Stimulated activated CD4-positive, alpha-beta T cell treated with anti-CD3 and anti-CD28 coated beads, Interleukin-4, amount 100 ng/mL, for 1 hour (primary cell): Measurements from ENCODE around the gene PDE6D.

ENCODE experiments used
- DNase-seq: peaks from one replicate; pipeline ENCODE4 v3.0.0-alpha.2; 2020

Gene PDE6D

DNA sequence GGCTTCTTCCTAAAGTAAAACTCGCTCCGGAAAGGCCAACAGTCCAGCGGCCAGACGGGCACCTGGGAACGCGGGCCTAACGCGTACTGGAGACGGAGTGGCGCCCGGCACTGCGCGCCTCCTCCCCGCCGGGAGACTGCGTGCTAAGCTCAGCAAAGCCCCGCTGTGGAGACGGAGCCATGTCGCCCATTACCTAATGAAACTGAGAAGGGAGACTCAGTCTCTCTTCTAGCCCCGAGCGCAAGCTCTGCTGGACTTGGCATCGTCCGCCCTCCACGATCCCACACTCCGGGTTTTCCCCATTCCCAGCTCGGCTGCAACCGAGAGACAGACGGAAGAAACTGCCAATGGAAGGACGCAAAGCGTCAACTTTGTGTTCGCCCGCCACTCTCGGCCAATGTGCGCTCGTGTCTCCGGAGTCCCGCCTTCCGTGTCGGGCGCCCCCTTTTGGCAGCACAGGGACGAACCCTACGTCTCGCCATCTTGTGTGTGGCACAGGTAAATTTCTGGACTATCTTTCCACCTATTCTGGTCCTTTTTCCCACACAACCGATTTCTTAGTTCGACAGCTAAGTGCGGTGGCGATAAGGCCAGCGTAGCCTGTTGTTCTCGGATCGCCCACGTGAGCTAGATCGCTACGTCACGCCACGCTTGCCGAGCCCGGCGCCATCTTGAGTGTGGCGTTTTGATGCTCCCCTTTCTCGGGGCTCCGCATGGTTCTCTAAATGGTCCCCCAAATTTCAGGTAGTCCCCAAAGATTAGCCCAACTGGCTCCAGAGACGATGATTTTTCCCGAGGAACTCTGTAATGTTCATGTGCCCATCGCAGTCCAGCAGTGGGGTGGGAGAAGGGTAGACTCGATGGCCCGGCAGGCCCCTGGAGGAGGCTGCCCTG, 74.1 kb downstream of the PDE6D start:
- DNase-seq, result peak; percentile 96

DNA sequence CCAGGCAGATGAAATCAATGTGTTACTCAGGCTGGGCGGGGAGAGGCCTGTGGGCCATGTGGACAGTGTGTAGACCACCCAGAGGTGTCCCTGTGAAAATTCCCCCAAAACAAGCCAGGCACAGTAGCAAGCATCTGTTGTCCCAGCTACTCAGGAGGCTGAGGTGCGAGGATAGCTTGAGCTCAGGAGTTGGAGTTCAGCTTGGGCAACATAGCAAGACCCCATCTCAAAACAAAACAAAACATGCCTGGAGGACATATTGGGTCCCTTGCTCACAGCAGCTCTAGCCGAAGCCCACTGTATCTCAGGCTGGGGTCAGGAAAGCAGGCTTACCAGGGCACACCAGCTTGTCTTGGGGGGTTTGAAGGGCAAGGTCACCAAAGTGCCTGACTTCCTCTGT, 77.1 kb downstream of the PDE6D start:
- no peak for DNase-seq

DNA sequence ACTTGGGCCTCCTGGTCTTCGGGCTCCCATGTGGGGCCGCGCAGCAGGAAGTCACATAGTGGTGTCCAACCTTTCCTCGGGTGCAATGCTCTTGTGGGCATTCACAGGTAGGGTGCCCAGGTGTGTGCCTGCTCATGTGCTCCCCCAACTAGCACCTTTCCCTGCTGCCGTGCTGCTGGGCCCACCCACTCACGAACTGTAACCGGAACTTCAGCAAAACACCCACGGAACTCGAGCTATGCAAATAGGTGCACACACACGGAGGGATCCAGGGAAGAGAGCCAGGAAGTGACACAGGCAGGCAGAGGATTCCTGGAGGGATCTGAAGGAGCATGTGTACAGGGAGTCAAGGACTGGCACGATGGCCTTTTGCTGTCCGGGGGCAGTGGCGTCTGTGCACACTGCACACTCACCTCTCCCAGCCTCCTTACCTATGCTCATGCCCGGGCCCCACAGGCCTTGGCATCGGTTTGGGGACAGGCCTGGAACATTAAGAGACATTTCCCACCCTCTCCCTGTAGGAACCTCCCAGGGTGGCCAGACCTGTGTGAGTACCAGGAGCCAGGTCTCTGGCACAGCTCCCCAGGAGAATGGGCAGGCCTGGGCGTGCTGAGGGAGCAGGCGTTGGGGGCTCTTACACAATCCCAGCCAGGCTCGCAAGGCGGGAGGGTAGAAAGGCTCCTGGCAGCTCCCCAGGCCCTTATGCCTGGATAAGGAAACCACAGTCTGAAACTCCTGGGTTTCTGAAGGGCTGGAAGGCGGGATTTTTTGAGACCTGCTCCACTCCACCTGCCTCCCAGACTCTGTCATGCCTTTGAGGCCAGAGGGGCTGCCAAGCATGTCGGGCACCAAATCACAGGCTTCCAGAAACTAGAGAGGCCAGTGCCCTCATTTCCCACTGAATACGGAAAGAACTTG, 79.4 kb downstream of the PDE6D start:
- no peak for DNase-seq

DNA sequence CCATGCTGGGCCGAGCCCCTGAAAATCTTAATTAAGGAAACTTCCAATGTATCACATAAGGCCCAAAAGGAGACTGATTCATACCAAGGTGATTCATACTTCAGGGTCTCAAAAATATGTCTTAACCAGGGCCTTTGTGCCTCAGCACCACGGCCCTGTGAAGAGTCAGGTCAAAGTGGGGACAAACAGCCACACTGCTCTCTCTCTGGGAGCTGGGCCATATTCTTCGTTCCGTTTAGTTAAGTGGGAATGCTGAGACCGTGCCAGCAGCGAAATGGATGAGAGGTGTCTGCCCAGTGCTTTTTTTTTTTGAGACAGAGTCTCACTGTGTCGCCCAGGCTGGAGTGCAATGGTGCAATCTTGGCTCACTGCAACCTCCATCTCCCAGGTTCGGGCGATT, 82.1 kb downstream of the PDE6D start:
- no peak for DNase-seq

DNA sequence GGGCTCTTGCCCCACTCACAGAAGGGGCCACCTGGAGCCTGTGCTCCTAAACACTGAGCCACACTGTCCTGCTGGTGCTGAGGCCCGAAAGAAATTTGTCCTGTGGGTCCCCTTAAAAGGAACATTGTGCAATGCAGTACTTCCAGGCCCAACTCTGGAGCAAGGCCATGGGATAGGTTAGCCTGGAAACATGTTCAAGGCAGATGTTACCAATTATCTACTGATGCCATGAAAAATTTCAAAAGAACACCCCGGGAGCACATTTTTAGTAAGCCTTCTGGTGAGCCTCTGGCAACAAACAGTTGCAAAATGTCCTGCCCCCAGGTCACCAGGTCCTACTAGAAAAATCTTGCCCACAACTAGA, 85.1 kb downstream of the PDE6D start:
- DNase-seq, result no peak

DNA sequence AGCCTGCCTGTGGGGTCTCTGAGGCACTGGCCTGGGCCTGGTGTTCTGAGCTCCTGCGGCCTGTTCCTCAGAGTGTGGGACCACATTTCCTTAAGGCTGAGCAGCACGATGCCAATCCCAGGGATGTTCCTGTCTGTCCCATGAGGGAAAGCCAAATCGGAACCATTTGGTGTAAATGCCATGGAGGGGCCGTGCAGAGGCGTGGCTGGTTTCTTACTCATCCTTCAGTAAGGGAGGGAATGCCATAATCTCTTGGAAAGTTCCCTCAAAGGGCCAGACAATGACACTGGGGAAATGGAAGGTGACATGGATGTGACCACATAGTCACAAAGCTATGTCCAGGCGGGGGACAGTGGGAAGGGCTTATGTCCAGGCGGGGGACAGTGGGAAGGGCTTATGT, 87.1 kb downstream of the PDE6D start:
- DNase-seq, result no peak

DNA sequence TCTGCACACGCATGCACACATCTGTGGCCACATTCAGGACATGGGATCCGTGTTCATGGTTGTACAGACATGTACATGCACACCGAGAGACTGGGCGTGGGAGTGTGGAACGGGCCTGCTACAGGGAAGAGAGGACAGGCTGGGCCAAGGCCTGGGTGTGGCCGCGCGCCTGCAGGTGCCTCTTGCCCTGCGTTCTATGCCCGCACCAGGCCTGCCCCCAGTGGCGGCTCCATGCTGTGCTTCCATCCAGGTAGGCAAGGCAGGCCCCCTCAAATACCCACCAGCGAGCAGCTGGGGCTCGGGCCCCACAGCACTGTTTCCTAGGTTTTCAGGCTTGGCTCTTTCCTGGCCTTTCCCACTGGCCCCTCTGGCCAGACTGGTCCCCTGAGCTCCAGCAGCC, 88.2 kb downstream of the PDE6D start:
- no peak for DNase-seq

DNA sequence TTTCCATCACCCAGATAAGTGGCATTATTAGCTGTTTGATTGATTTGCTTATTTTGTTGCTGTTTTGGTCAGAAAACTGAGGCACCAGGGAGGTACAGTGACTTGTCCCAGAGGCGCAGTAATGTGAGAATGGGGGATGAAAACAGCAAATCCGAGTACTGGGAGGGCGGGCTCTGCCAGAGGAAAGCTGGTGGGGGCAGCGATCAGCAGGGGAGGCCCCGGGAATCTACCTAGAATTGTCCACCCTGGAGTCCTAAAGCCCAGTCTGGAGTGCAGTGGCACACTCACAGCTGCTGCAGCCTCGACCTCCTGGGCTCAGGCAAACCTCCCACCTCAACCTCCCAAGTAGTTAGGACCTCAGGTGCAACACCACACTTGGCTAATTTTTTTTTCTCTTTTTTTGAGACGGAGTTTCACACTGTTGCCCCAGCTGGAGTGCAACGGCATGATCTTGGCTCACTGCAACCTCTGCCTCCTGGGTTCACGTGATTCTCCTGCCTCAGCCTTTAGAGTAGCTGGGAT, 89.8 kb downstream of the PDE6D start:
- DNase-seq, result no peak

DNA sequence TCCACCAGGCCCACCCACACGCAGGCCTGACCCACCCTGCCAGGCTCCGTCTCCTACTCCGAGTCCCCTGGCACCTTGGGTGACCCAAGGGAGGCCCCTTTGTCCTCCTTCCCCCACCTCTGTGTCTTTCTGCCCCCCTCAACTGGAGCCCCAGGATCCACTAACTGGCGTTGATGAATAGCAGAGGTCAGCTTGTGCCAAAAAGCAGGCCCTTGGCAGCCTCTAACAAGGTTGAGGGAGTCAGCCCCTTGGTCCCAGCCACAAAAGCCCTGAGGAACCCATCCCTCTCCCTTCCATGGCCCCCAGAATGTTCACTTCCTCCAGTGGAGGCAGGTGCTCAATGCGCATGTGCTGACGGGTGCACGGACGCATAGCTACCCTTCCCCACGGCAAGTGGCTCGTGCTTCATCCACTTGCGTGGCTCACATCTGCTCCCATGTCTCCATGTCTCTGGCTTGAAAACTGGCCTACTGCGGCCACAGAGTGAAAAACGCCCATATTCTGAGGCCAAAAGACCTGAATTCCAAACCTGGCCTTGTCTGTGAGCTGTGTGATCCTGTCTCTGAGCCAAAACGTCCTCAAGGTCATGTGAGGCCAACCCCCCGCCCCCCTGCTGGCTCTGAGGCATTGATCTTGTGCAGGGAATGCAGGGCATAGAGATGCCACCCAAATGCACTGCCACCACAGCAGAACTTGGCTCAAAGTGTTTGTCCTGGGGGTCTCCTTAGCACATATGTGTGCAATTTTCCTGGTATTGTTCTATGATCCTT, 91.8 kb downstream of the PDE6D start:
- no peak for DNase-seq

DNA sequence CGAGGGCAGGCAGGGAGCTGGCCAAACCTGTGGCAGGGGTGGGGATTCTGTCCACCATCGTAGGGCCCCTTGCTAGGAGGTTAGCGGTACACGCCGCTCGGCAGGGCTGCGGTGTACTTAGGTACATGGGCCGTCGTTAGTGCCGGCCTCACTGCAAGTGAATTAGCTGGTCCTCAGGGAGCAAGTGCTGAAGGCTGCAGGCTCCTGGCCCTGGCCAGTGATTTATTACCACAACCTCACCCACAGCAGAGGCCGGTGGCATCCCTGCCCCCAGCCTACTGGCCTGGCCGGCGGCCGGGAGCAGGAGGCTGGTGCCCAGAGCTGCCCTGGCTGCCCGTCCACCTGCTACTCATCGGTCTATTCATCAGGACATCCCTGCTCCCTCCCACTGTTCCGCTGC, 92.4 kb downstream of the PDE6D start:
- DNase-seq, result no peak

DNA sequence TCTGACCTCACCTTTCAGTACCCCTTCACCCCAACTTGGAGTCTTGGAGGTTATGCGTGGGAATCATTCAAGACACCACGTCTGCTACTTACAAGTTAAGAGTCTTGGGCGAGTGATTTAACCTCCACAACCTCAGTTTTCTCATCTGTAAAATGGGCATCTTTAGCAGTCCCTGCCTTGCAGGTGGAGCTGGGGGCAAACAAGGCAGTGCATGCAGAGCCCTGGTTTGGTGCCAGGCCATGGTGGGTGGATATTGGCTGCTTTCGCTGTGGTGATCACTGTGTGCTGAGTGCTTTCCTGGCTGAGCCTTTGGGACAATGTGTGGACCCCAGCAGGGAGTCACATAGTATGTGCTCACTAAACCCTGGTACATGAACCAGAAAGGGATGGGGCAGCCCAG, 93.1 kb downstream of the PDE6D start:
- DNase-seq, result no peak

DNA sequence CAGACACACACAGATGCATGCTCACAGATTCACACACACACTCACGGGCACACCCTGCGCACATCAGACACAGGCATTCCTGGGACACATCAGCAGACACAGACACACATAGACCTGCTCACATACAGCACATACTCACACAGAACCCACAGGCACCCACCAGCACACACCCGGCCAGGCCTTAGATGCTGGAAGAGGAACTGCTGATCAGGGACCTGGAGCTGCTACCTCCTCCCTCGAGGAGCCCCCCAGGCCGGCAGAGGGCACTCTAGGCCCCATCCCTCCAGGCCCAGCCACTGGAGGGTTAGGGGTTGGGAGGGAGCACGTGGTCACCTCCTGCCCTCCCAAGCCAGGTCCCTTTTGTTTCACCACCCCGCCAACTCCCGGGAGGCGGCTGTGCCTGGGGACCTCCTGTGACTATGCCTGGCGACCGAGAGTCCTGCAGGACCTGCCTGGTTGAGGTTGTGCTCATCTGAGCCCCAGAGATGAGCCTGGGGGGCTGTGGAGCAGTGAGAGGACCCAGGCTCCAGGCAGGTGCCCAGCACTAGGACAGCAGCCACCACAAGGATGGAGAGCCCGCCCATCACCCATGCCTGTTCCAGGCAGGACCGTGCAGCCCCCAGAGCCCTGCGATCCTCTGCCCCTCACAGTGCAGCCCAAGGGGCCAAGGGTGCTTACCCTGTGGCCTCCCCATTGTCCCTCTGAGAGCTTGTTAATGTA, 93.8 kb downstream of the PDE6D start:
- peak; percentile 73 for DNase-seq

DNA sequence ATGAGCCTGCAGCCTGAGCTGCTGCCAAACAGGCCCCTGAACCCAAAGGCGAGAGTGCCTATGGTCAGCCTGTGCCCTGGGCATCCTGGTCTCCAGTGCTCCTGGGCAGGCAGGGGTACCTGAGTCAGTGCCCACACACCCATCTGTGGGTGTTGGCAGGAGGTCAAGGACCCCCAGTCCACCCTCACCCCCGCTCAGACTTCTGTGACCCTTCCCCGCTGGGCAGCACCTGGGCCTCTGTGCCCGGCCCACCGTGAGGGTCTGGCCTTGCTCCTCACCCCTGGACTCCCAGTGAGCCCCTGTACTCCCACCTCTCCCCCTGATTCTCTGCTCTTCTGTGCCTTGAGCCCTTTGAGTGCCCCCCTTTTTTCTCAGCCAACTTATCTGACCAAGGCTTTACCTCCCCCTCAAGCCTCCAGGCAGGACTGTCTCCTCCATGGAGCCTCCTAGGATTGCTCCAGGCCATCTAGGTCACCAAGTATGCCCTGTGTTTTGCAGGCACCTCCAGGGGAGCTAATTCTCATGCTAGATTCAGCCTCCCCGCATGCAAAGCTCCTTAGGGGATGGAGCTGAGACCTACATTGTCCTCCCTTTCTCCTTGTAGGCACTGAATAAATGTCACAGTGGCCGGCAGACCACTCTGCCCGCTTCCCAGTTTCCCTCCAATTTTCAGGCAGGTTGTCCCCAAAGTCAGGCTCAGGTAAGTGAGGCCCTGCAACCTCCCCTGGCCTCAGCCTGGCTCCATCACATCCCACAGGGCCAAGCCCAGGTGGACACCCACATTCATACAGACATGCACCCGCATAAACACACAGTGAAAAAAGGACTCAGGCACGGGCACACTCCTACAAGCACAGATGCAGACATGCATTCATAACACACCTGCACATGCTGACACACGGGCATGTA, 94.6 kb downstream of the PDE6D start:
- no peak for DNase-seq

DNA sequence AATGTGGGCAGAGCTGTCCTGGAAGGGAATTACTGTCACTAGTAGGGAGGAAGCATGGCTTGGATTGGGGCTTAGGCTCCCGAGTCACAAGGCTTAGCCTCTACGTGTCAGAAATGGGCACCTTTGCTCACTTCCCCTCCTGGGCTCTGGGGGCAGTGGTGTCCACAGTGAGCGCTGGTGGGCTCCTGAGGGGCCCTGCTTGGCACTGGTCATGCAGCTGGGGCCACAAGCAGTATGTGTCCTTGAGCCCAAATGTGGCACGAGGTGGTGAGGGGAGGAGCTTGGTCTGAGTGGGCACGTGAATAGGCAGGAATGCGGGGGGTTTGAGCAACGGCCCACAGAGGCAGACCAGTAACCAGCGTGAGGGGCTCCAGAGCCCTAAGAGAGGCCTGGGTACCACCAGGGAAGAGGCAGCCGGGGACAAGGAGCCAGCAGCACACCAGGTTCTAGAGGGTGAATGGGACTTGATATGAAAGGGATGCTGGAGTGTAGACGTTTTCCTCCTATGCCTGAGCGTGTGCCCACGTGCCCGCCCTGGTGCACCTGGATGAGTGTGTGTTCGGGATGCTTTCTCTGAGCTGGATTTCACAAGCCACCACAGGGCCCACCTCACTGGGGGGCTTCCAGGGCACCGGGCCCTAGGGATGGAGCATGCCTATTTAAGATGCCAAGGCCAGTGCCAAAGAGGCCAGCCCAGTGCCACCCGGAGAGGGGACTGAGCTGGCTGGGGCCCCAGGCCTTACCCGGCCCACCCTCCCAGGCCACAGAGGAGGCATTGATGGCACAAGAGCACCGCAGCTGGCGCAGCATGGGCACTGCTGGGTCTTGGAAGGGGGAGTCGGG, 95.5 kb downstream of the PDE6D start:
- DNase-seq, result no peak

DNA sequence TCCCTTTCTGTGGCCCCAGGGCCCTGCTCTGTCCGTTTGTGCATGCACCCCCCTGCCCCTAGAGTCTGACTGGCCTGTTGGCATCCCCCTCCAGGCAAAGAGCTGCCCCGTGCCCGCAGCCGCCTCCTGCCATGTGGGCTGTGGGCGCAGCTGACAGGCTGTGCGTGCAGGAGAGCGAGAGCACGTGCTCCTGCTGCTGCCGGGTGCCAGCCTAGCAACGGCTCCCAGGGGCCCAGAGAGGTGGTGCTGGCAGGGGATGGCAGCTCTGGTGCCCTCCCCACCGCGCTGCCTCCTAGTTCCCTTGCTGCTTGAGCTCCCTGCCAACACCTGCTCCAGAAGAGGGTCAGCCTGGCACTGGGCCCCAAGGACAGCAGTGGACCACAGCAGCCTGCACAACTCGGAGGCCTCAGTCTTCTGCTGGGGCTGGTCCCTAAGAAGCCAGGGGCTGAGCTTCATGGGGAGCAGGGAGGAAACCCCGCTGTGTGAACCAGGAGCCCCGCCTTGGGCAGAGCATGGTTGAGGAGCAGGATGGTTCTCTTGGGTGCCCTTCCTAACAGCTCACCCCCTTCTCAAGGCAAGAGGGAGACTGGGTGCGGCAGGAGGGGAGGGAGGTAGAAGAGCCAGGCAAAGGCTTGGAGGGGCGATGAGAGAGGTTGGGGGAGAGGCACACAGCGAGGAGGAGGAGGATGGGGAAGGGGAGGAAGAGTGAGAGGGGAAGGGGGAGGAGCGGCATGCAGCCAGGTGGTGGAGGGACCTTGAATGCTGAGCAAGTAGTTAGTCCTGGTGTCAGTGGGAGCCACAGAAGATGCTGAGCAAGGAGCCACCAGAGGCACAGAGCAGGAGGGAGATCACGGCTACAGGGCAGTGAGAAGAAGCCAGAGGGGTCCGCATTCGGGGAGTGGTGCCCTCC, 96.5 kb downstream of the PDE6D start:
- no peak for DNase-seq

DNA sequence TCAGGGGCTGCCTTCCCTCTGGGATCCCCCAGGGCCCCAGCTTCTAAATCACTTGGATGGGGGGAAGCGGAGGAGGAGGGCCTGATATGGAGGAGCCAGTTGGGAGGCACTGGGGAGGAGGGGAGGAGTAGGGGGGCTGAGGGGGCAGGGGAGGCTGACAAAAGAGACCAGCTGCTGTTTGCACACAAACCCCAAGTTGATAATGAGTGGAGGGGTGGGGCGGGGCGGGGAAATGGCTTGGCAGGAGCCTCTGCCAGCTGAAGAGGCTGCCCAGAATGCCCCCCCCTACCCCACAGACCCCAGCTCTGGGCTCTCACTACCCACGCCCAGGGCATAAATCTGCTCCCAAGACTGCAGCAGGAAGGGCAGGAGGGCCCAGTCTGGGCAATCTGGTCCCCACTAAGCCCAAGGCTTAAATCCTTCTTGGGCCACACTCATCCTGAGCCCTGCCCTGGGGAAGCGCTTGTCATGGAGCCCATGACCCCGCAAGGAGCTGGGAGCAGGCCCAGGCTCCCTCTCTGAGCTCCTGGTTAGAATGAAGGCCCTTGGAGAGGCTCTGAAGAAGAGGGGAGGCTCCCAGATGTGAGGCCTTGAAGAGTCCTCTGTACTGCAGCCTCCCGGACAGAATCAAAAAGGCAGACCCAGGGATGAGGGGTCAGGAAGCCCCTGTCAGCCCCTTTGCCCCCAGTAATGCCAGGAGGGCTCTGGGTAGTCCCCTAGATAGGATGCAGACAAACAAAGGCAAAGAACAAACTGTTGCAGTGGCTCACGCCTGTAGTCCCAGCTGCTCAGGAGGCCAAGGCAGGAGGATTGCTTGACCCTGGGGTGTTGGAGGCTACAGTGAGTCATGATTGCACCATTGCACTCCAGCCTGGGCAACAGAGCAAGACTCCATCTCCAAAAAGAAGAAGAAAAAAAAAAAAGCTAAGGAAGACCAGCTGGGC, 97.5 kb downstream of the PDE6D start:
- DNase-seq, result no peak

DNA sequence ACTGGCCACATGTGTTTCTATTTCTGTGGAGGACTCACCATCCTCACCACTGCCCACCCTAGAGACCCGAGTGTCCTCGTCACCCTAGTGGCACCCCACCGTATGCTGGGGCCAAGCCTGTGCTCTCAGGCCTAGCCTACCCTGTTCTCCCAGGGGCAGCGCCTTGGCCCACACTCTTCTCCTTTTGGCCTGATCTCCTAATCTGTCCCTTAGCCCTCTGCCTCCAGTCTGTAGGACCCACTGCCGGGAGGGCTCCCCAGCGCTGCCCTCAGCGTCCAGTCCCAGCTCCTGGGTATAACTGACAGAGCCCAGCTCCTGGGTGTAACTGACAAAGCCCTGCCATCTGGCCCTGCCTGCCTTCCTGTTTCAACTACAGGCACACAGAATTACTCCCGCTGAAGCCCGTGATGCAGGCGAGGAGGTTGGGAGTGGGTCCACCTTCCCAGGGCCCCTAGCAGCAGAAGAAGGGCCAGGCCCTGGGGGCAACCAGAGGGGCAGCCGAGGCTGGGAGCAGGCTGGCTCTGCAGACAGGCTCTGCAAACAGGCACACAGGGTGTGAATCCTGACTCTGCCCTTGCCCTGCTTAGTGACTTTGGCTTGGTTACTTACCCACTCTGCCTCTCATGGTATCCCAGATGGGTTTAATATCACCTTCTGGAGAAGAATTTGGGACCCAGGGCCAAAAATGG, 98.3 kb downstream of the PDE6D start:
- no peak for DNase-seq
